Measurements from ENCODE around the gene SLCO3A1. TPM values are rescaled to one million over a fixed set of nuclear protein-coding genes. Genes with fewer than 3 reads are reported as not detected.

SLCO3A1 gene
- total RNA-seq, 2 donors from 2014 or later: 7.2 to 11.4 TPM

GRCh38 chr15:91988655-91989054, 135.1 kb downstream of the SLCO3A1 start:
- Histone ChIP-seq H3K27me3 (ENCODE audit: control insufficient read depth, insufficient read depth, low read length, poor library complexity, severe bottlenecking) (no peaks in the 10 kb centered on the region), H3K27ac (ENCODE audit: low read depth, low read length) (no peak overlapping the region), H3K36me3 (ENCODE audit: control insufficient read depth, insufficient read depth, low read length) (no peaks in the 10 kb centered on the region), H3K4me3 (ENCODE audit: low read length) (no peak overlapping the region), H3K9ac (ENCODE audit: extremely low read depth, low read length, poor library complexity, severe bottlenecking) (no peak overlapping the region), H3K9me3 (ENCODE audit: control insufficient read depth, low read length) (no peaks in the 10 kb centered on the region), H3K4me1 (ENCODE audit: control insufficient read depth, insufficient read depth, low read length) (no peaks in the 10 kb centered on the region)
- H3K9me3 Mint-ChIP-seq: no peaks in the 10 kb centered on the region
- WGBS, 2 experiments (ENCODE audit: insufficient coverage in 1 of 2, insufficient read length in 1 of 2): 94 to 98% methylated on average over 3 of the region's 3 CpGs
- no peaks in the 10 kb centered on the region for H3K4me1 Mint-ChIP-seq
- H3K27ac Mint-ChIP-seq: no peak overlapping the region
- no peak for DNase-seq
- H3K4me3 Mint-ChIP-seq: no peak overlapping the region
- H3K27me3 Mint-ChIP-seq (ENCODE audit: insufficient read depth): peaks cover 1% of the 10 kb centered on the region
- TF ChIP-seq CTCF (conservative IDR thresholded peaks at IDR 0.05): no peak
- no peaks in the 10 kb centered on the region for H3K36me3 Mint-ChIP-seq (ENCODE audit: low read depth)

- no peaks in the 10 kb centered on the region for H3K27me3 ChIP-seq (ENCODE audit: control insufficient read depth, insufficient read depth, low read length, poor library complexity, severe bottlenecking)
- Mint-ChIP-seq H3K9me3 (no peaks in the 10 kb centered on the region), H3K36me3 (ENCODE audit: low read depth) (no peaks in the 10 kb centered on the region), H3K27ac (no peak overlapping the region), H3K4me1 (no peaks in the 10 kb centered on the region), H3K4me3 (no peak overlapping the region), H3K27me3 (ENCODE audit: insufficient read depth) (peaks cover 1% of the 10 kb centered on the region)
- no peaks in the 10 kb centered on the region for H3K9me3 ChIP-seq (ENCODE audit: control insufficient read depth, low read length)
- DNase-seq: no peak
- no peak overlapping the region for H3K27ac ChIP-seq (ENCODE audit: low read depth, low read length)
- H3K4me1 ChIP-seq (ENCODE audit: control insufficient read depth, insufficient read depth, low read length): no peaks in the 10 kb centered on the region
- H3K4me3 ChIP-seq (ENCODE audit: low read length): no peak overlapping the region
- TF ChIP-seq CTCF (conservative IDR thresholded peaks at IDR 0.05): no peak
- no peaks in the 10 kb centered on the region for H3K36me3 ChIP-seq (ENCODE audit: control insufficient read depth, insufficient read depth, low read length)
- 92 to 94% methylated on average over 3 to 4 of the region's 4 CpGs for WGBS, 2 experiments (ENCODE audit: insufficient coverage in 1 of 2, insufficient read length in 1 of 2)
- H3K9ac ChIP-seq (ENCODE audit: extremely low read depth, low read length, poor library complexity, severe bottlenecking): no peak overlapping the region
Measured at GRCh38 chr15:91989821-91990220, 136.3 kb downstream of the SLCO3A1 start.

GRCh38 chr15:91992945-91993344, 139.4 kb downstream of the SLCO3A1 start:
- DNase-seq: no peak
- TF ChIP-seq CTCF (conservative IDR thresholded peaks at IDR 0.05): no peak
- H3K36me3 ChIP-seq (ENCODE audit: control insufficient read depth, insufficient read depth, low read length): no peaks in the 10 kb centered on the region
- Mint-ChIP-seq H3K36me3 (ENCODE audit: low read depth) (no peaks in the 10 kb centered on the region), H3K4me3 (no peak overlapping the region), H3K9me3 (no peaks in the 10 kb centered on the region), H3K27ac (no peak overlapping the region), H3K27me3 (ENCODE audit: insufficient read depth) (peaks cover 1% of the 10 kb centered on the region), H3K4me1 (no peaks in the 10 kb centered on the region)
- no peak overlapping the region for H3K9ac ChIP-seq (ENCODE audit: extremely low read depth, low read length, poor library complexity, severe bottlenecking)
- H3K27ac ChIP-seq (ENCODE audit: low read depth, low read length): no peak overlapping the region
- no peaks in the 10 kb centered on the region for H3K4me1 ChIP-seq (ENCODE audit: control insufficient read depth, insufficient read depth, low read length)
- WGBS, 2 experiments (ENCODE audit: insufficient coverage in 1 of 2, insufficient read length in 1 of 2): 57 to 91% methylated on average over 1 to 2 of the region's 3 CpGs
- no peaks in the 10 kb centered on the region for H3K9me3 ChIP-seq (ENCODE audit: control insufficient read depth, low read length)
- no peak overlapping the region for H3K4me3 ChIP-seq (ENCODE audit: low read length)
- H3K27me3 ChIP-seq (ENCODE audit: control insufficient read depth, insufficient read depth, low read length, poor library complexity, severe bottlenecking): no peaks in the 10 kb centered on the region

Data from endodermal cell (in vitro differentiated cells).